Measurements from ENCODE around the gene NACAD.

NACAD gene, protein sequence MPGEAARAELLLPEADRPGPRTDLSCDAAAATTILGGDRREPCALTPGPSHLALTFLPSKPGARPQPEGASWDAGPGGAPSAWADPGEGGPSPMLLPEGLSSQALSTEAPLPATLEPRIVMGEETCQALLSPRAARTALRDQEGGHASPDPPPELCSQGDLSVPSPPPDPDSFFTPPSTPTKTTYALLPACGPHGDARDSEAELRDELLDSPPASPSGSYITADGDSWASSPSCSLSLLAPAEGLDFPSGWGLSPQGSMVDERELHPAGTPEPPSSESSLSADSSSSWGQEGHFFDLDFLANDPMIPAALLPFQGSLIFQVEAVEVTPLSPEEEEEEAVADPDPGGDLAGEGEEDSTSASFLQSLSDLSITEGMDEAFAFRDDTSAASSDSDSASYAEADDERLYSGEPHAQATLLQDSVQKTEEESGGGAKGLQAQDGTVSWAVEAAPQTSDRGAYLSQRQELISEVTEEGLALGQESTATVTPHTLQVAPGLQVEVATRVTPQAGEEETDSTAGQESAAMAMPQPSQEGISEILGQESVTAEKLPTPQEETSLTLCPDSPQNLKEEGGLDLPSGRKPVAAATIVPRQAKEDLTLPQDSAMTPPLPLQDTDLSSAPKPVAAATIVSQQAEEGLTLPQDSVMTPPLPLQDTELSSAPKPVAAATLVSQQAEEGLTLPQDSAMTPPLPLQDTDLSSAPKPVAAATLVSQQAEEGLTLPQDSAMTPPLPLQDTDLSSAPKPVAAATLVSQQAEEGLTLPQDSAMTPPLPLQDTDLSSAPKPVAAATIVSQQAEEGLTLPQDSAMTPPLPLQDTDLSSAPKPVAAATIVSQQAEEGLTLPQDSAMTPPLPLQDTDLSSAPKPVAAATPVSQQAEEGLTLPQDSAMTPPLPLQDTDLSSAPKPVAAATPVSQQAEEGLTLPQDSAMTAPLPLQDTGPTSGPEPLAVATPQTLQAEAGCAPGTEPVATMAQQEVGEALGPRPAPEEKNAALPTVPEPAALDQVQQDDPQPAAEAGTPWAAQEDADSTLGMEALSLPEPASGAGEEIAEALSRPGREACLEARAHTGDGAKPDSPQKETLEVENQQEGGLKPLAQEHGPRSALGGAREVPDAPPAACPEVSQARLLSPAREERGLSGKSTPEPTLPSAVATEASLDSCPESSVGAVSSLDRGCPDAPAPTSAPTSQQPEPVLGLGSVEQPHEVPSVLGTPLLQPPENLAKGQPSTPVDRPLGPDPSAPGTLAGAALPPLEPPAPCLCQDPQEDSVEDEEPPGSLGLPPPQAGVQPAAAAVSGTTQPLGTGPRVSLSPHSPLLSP (N-terminal part only)

DNA sequence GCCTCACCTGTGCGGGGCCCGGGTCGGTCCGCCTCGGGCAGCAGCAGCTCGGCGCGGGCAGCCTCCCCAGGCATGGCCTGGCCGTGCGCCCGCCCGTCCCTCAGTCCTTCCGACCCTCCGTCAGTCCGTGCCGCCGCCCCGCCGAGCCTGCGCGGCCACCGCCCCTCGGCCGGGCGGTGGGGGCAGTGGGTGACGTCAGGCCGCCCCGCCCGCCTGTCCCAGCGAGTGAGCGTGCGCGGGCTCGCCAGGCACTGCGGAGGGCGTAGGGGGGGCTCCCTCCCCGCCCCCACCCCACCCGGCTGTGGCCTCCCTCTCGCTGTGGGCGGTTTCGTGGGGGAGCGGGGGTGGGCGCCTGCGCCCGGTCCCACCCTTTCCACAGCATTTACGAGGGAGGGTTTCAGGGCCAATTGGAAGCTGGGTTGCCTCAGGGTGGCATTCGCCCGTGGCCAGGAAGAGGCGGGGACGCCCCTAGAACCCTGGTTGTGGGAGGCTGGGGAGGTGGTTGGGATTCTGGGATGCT lies at the start of gene NACAD:
TSS of gene NACAD (minus strand) at position 149 of the 520 bp plus-strand sequence. CDS start at position 74, 75 bp downstream.
- DNase-seq (ENCODE audit: low spot score), result no peak

DNA sequence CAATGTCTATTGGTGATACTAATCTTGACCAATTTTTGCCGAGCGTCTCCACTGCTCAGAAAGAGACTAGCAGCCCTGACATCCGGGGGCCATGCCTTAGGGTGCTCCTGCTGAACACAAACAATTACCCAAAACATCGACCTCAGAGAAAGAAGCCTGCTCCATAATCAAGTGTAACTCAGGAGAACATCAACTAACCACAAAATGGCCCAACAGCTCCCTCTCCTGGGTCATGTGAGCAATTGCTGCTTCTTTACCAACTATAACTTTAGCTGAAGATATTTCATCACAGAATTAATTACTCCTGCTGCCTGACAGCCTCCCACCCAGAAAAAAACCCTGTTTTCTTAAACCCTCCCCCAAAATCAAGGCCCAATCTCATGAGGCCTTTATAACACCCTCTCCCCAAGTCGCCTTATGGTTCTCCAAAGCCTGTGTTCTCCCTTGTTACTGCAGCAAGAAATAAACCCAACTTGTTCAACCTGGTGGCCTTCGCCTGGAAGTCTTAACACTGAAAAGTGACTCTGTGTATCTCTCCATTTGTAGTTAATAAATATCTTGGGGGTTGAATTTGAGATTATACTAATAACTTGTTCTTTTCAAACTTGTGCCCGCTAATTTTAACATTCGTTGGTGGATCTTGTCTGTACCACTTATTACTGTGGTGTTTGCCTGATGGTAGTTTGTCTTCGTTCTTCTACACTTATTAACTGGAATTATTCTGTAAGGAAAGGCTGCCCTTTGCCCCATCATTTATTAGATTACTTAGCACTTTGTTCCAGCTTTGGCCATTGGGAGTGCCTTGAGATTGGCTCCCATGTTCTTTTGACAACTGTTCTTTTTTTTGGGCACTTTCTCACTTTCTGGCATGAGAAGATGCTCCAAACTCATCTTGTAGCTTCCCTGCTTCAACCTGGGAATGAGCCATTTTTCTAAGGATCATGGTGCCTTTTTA lies 47.6 kb upstream of the NACAD start:
- DNase-seq (ENCODE audit: low spot score), result peak; percentile 75

DNA sequence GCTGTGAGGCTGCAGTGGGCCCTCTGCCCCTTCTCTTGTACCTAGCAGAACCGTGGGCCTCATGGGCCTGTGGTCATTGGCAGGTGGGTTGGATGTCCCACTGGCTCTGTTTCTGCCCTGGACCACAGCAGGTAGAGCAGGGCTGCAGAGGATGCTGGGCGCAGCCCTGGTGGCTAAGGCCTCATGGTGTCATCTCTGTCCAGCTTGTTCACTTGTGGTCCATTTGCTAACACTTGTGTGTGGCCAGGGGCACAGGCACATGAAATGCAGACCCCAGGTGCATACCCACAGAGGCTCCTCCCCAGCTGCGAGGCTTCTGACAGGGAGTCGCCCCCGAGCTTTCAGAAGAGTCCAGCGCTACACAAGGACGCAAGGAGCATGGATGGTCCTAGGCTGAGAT lies 45.1 kb upstream of the NACAD start:
- no peak for DNase-seq (ENCODE audit: low spot score)

DNA sequence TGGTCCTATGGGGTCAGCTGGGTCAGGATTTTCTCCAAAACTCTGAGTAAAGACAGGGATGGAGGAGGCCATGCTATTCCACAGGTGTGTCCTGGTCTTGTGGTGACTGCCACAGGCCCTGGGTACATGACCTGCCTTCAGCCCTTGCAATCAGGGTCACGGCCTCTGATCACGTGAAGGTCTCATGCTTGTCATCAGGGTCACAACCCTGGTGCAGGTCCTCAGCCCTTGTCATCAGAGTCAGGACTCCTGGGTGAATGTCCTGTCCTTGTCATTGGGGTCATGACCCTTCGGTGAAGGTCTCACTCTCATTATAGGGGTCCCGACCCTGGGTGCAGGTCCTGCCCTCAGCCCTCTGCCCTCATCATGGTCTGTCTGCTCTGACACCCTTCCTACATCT lies 44.6 kb upstream of the NACAD start:
- DNase-seq (ENCODE audit: low spot score), result no peak

DNA sequence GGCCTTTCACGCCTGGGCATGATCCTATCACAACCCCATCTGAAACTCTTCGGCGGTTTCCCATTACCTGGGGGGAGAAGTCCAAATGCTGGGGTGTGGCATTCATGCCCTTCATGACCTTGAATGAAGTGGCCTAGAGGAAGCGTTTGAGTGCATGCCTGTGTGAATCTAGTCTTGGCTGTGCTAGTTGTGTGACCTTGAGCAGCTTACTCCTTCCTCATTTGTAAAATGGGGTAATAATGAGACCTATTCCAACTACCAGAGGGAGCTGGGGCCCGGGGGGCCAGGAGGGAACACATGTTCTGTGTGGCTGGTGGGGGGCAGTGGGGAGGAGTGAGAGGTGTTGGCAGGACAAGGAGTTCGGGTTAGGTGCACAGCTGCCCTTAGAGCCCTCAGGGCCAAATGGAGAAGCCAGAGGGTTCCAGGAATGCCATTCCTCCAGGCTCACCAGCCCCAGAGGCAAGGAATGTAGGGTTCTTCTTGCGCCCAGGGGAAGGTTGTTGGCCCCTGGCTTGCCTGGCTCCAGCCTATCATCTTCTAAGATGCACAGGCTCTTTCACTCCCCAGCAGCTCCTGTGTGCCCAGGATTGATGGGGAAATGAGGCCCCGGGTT lies 44.0 kb upstream of the NACAD start:
- no peak for DNase-seq (ENCODE audit: low spot score)

DNA sequence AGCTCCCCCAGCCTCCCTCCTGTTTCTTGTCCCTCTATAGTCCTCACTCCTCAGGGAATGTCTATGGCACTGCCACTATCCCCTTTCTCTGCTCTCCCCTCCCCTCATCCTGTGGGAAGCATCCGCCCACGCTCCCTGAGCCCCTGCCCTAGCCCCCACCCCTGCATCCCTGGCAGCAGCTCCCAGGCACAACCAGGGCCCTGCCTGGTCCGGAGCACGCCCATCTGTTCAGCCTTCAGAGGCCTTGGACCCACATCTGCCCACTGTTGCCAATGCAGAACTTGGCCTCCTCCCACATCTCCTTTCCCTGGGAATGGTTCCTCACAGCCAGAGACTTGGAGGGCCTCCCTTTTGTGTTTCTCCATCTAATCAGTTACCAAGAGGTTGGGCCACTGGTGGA lies 43.1 kb upstream of the NACAD start:
- no peak for DNase-seq (ENCODE audit: low spot score)

DNA sequence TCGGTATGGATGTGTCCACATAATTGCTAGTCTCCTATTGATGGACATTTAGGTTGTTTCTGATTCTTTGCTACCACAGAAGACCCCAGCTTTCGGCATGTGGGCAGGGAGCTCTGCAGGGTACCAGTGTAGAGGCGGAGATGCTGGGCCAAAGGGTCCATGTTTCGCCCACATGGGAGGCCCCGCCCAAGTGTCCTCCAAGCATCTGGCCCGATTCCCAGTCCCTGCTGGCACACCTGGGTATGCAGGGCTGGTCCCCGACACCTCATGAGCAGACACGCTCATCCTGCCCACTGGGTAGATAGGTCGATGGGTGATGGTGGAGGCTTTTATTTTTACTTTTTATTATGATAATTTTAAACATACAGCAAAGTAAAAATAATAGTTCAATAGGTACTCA lies 42.1 kb upstream of the NACAD start:
- no peak for DNase-seq (ENCODE audit: low spot score)

DNA sequence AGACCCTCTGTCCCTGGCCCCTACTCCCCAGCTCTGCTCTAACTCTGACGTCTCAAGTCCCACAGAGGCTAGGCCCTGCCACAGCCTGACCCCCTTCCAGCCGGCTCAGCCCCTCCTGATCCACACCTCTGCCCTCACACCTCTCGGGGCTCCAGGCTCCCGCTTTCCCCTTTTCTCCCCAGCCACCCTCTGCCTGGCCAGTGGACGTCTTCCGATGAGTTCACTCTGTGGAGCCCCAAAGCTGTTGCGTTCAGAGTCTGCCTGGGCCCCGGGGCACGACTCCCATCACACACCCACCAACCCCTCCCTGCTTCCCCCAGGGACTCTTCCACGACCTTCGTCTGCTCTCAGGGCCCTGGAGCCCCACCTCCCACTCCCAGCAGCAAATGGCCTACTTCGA lies 41.1 kb upstream of the NACAD start:
- no peak for DNase-seq (ENCODE audit: low spot score)

DNA sequence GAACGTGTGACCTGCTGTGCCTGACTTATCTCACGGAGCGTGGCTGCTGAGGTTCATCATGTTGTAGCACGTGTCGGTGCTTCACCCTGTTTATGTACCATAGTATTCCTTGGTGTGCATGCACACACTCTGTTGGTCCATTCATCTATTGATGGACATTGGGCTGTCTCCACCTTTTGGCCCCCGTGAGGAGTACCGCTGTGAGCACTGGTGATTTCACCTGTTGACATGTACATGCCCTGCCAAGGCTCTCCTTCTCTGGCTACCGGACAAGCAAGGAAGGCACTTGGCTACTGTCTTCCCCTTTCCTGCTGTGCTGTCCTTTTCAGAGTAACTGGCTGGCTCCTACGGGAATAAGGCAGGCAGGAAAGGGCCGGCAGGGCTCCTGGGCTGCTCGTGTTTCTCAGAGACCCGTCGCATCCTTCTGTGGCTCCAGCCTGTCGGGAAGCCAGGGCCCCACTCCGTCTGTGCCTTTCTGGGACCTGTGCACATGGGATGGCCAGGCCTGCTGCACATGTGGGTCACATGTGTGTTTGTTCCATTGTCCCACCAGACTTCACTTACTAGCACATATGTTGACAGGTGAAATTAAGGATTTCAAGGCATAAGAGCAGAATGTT lies 40.5 kb upstream of the NACAD start:
- no peak for DNase-seq (ENCODE audit: low spot score)

DNA sequence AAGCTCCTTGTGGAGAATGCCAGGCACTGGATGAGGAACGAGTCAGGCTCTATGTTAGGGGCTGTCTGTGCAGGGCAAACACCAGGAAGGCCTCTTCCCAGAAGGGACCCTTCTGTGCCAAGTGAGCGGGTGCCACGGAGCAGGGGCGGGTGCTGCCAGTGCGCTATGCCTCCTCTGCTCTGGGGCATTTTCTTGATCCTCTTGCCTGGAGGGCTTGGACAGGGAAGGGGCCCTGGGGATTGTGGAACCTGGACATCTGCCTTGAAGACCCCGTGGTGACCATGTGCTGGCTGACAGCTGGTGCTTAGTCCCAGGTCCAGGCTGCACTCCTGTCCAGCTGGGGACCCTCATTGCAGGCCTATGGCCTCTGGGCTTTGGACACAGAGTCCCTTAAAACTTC lies 38.2 kb upstream of the NACAD start:
- DNase-seq (ENCODE audit: low spot score), result no peak

DNA sequence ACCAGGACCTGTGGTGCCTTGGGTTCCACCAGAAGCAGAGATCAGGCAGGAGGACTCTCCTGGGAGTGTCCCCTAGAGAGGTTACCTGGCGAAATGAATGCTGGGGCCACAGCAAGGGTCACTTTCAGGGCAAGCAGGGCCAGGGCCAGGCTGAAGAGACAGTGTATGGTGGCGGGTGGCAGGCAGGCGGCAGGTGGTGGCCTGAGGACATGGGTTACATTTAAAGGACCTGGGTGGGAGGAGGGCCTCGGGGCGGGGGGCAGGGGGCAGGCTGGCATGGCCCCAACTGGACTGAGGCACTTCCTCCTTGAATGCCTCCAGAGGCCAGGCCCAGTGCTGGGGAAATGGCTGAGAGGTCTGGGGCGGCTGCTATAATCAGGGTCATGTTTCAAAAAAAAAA lies 37.4 kb upstream of the NACAD start:
- no peak for DNase-seq (ENCODE audit: low spot score)

DNA sequence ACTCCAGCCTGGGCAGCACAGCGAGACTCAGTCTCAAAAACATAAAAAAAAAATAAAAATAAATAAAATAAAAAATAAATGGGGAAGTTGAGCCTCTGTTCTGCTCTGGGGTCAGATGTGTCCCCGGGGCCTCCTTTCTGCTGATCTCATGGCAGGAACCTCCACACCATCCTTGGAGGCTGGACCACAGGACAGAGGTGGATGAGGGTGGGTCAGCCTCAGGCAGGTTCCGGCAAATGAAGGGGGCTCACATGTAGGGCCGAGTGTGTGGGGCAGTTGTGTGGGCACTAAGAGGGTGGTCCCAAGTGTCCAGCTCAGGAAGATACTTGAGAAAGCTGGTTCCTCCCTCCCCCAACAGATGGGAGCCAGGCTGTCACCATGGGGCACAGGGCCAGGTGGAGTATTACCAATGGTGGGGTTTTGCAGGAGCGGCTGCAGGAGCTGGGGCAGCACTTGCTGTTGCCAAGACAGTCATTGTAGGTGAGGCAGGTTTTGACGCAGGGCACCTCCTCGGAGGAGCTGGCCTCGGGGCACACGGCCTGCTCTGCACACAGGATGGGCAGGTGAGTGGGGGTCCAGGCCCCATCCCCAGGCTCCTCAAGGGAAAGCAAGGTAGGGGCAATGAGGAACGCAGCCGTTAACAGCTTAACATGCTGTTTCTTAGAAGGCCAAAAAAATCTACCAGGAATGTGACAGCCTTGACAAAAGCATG lies 36.6 kb upstream of the NACAD start:
- no peak for DNase-seq (ENCODE audit: low spot score)

DNA sequence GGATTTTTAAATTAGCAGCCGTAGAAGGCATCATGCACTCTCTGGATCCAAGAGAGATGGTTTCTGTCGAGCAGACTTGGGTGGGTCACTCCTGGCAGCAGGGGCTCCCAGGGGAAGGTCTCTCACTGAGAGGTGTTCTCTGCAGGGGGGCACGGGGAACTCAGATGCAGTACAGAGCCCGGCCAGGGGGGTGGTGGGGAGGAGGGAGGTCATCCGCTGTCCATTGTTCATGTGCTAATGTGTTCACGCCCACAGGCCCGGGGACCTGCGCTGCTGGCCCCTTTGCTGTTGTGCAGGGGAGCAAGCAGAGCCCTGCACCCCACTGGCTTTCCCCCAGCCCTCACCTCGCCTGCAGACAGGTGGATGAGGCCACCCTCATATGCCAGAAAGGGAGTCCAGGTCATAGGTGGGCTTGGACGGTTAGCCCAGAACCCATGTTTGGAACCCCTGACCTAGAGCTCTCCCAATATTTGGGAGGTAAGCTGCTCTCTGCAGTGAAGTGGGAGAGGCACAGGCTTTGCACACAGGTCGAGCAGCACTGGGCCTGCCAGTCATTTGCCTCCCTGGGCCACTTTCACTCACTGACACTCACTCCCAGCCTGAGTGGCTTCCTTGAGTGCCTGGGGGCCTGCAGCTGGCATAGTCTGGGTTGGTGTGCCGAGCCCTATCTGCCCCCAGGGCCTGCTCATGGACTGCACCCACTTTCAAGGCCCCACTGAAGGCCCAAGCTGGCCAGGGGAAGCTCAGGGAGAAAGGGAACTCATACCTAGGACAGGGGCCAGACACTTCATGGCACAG lies 35.3 kb upstream of the NACAD start:
- no peak for DNase-seq (ENCODE audit: low spot score)

DNA sequence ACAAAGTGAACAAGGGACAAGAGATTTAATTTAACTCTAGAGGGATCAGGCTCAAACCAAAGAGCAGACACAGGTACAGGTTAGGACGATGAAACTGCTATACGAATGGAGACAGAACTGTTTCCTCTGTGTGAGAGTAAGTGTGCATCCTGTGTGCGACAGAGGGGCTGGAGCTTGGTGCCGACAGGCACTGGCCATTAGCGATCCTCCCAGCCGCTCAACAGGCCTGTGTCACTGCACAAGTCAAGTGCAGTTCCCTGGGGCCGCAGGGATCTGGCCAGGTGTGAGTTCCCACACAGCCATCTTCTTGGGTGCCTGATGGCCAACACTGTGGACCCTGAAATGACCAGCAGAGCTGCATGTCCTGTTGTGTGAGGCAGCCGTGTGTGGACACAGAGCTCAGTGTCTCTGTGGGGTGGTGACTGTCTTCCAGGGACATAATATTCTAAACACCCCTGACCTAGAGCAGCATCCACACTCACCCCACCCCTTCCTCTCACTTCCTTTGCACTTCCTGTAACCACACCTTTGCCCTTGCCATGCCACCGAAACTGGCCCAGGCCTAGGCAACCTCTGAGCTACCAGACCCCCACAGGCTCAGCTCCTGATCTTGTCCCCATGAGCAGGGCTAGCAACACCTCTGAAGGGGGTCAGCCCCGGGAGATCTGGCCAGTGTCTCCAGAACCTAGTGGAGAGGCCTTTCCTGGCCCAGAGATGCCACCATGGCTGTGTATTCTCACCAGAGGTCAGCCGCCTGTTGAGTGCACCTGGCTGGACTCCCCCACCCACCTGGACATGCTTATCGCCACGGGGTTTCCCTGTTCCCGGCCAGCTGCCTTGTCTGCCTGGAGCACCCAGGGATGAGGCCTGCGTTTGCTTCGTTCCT lies 34.4 kb upstream of the NACAD start:
- no peak for DNase-seq (ENCODE audit: low spot score)

DNA sequence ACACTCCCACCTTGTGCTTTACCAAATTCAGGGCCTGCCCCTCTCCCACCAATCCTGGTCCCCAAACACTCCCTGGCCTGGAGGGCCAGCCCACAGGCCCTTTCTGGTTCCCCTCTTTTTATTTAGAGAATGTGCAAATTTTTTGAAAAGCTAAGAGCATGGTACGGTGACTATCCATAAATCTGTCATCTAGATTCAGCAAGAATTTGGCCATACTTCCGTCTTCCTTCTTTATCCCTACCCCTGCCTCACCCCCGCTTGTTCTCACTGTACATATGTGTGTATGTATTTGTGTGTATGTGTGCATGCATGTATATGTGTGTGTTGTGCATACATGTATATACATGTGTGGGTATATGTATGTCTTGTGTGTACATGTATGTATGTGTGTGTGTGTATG lies 30.8 kb upstream of the NACAD start:
- DNase-seq (ENCODE audit: low spot score), result no peak

DNA sequence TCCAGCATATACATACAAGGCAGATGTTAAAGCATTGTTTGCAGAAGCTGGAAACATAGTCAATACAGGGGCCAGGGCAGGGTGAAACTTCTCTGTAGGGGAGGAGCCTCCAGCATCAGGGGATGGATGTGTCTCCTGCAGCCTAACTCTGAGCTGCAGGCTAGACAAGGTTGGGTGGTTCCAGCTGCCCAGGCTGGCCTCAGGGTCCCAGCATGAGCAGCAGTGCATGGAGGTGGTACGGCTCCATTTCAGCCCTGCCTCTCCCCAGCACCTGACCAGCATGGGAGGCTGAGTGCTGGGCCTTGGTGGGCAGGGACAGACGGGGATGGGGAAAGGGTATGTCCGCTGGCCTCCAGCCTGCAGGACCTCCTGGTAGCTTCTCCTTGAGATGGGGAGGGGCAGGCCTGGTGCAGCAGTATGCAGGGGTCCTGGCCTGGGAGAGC lies 30.1 kb upstream of the NACAD start:
- no peak for DNase-seq (ENCODE audit: low spot score)

DNA sequence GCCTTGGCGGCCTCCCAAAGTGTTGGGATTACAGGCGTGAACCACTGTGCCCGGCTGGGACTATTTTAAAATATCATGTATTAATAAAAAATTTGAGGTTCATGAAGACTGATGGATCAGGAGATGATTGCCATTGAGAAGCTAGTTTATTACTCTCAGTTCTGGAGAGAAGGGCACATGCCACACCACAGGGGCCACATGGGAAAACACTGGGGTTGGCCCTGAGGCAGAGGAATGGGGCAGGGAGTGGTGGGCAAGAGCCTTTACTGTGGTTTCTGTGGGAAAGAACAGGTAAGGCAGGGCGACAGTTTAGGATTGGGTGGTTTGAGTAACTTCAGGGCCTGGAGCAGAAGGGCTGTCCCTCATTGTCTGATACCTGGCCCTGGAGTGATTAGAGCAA lies 29.5 kb upstream of the NACAD start:
- DNase-seq (ENCODE audit: low spot score), result no peak

Measured in hematopoietic multipotent progenitor cell treated with erythropoietin and hydrocortisone succinate and interleukin-3 and kit ligand, for 15 days (in vitro differentiated cells).